LNCAP (cell line): ENCODE data around the gene ANXA1.

Source experiments
- CTCF ChIP-seq: fragments of 450-650 bp; IDR thresholded peaks from 2 replicates; pipeline ENCODE4 v1.5.1; 2017; ENCODE audit warnings: mild to moderate bottlenecking

ANXA1 gene

DNA sequence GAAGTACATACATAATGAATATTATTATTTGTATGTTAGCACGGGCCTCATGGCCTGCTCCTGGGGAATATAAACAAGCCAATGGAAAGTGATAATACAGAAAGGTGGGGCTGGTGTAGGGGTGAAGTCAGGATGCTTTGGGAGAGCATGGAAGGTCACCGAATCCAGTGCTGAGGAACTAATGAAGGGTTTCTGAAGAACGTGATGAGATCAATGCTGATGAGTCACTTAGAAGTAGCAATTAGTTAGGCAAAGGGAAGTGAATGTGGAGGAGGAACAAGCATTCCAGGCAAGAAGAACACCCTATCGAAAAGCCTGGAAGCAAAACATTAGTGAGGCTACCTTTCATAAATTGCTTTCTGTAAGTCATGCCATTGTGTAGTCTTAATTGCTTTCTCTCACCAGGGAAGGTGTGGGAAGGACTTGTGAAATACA, 2.1 kb downstream of the ANXA1 start:
- no peak for TF ChIP-seq CTCF

DNA sequence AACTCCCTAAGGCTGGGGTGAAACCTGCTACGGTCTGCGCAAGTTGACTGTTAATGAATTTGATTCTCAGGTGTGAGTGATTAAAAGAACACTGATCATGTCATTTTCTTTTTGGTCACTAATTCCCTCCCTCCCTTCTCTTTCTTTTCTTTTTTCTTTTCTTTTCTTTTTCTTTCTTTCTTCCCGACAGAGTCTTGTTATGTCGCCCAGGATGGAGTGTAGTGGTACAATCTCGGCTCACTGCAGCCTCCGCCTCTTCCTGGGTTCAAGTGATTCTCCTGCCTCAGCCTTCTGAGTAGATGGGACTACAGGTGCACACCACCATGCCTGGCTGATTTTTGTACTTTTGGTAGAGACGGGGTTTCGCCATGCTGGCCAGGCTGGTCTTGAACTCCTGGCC, 2.6 kb downstream of the ANXA1 start:
- TF ChIP-seq CTCF = no peak

- TF ChIP-seq CTCF = no peak
These were observed 3.1 kb downstream of the ANXA1 start for GRCh38 chr9:73154722-73155121.

GRCh38 chr9:73155377-73155776, 3.7 kb downstream of the ANXA1 start:
- no peak for TF ChIP-seq CTCF

DNA sequence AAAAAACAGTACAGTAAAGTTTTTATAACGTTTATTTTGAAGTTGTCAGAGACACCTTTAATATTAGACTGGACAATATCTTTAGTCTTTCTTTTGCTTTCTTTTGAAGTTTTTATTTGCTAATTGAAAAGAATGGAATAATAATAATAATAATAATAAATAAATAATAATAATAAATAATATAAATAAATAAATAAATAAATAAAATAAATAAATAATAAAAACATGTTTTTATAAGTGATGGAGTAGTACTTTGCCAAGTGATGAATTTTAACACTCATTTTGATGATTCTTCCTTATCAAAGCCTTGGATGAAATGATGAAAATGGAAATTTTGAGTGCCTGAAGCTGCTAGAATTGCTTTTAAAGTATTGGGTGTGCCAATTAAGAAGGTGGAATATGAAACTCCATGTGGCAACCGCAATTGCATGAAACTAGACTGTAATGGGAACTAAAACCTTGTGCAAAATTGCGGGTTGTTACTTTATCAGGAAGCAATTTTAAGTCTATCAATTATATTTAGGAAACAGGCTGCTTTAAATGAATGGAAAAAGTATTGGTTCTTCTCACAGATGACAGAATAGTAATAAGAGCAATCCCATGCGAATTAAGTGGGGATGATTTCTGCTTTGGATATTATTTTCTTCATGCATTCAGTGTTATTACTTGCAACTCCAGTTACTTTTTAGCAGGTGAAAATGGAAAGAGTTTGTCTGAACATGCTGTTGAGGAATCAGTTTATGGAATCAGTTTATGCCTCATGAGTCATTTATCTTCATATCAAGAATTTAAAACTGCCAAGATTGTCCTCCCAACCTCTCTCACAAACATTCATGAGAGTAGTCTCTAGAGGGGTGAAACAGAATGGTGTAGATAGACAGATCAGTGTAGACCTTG, 4.6 kb downstream of the ANXA1 start:
- TF ChIP-seq CTCF = no peak

- no peak for TF ChIP-seq CTCF
These were observed 5.2 kb downstream of the ANXA1 start for GRCh38 chr9:73156865-73157187.

GRCh38 chr9:73157811-73158210, 6.1 kb downstream of the ANXA1 start:
- no peak for TF ChIP-seq CTCF
